Measurements from ENCODE around the gene TASOR2. TPM values are rescaled to one million over a fixed set of nuclear protein-coding genes. Genes with fewer than 3 reads are reported as not detected.

The TASOR2 gene
- total and polyA plus RNA-seq, 2 donors (not counting 1 experiment from before 2014, with no cell fraction given): 12.3 to 68.6 TPM

- Histone ChIP-seq H3K4me3 (ENCODE audit: control extremely low read depth in 1 of 5, extremely low read depth in 1 of 5, insufficient read depth in 1 of 5, low read depth in 2 of 5, low read length in 4 of 5) (no peak overlapping the region), H3K9ac (ENCODE audit: low read length) (no peak overlapping the region), H3K79me2 (ENCODE audit: control insufficient read depth, insufficient read depth, low read length) (no peaks in the 10 kb centered on the region), H3K9me3 (ENCODE audit: control extremely low read depth in 1 of 3, control insufficient read depth in 2 of 3, insufficient read depth in 1 of 3, low read length in 2 of 3) (peaks cover 0 to 3% (median 0%) of the 10 kb centered on the region in 3 donors), H3K36me3 (replicated peaks in 1 of 2; ENCODE audit: control extremely low read depth in 1 of 2, control insufficient read depth in 1 of 2, extremely low read depth in 1 of 2, insufficient read depth in 2 of 2, low read length in 1 of 2) (peaks cover 0 to 2% of the 10 kb centered on the region in 2 experiments), H3K4me1 (ENCODE audit: control insufficient read depth in 2 of 2, insufficient read depth in 2 of 2, low read length in 2 of 2) (no peaks in the 10 kb centered on the region), H3K27ac (ENCODE audit: low read length in 2 of 2) (no peak overlapping the region), H3K4me2 (replicated peaks; ENCODE audit: low read depth, low read length, poor library complexity, severe bottlenecking) (no peak overlapping the region), H2AFZ (ENCODE audit: insufficient read depth, low read depth, low read length, poor library complexity, severe bottlenecking) (no peak overlapping the region), H4K20me1 (ENCODE audit: control insufficient read depth, insufficient read depth, low read length, poor library complexity, severe bottlenecking) (no peaks in the 10 kb centered on the region), H3K27me3 (replicated peaks in 1 of 4; ENCODE audit: control extremely low read depth in 1 of 4, control insufficient read depth in 3 of 4, insufficient read depth in 4 of 4, low read length in 3 of 4) (no peaks in the 10 kb centered on the region)
- no peak for DNase-seq
- Mint-ChIP-seq H3K27me3 (peaks cover 11% of the 10 kb centered on the region), H3K4me3 (no peak overlapping the region), H3K27ac (no peak overlapping the region), H3K9me3 (ENCODE audit: insufficient read depth) (no peaks in the 10 kb centered on the region), H3K4me1 (peaks cover 29% of the 10 kb centered on the region)
- intact Hi-C loops (cut with micrococcal nuclease): no loop called here
- ATAC-seq (ENCODE audit: low read depth): no peak
- ChIA-PET POLR2A (no interaction called here), CTCF (no interaction called here)
- TF ChIP-seq CTCF (IDR thresholded peaks at IDR 0.05): no peak
- TF ChIP-seq EZH2 (IDR thresholded peaks at IDR 0.05; ENCODE audit: borderline replicate concordance, insufficient read depth, low read depth, low read length, poor library complexity, severe bottlenecking): no peak
- 99% methylated on average over 14 of the region's 14 CpGs for whole genome bisulfite sequencing (ENCODE audit: insufficient coverage)
Measured at GRCh38 chr10:5652746-5653145, 31.9 kb upstream of the TASOR2 start.

- no peak overlapping the region for H3K27ac ChIP-seq (ENCODE audit: low read length in 2 of 2)
- ATAC-seq (ENCODE audit: low read depth) (no peak), DNase-seq (no peak)
- H3K4me3 Mint-ChIP-seq: no peak overlapping the region
- H3K9me3 Mint-ChIP-seq (ENCODE audit: insufficient read depth): no peaks in the 10 kb centered on the region
- no peak overlapping the region for H3K9ac ChIP-seq (ENCODE audit: low read length)
- no peak overlapping the region for H3K27ac Mint-ChIP-seq
- no peaks in the 10 kb centered on the region for H3K36me3 ChIP-seq (replicated peaks in 1 of 2; ENCODE audit: control extremely low read depth in 1 of 2, control insufficient read depth in 1 of 2, extremely low read depth in 1 of 2, insufficient read depth in 2 of 2, low read length in 1 of 2)
- ChIA-PET CTCF (no interaction called here), POLR2A (no interaction called here)
- peaks cover 0 to 3% (median 0%) of the 10 kb centered on the region in 3 donors for H3K9me3 ChIP-seq (ENCODE audit: control extremely low read depth in 1 of 3, control insufficient read depth in 2 of 3, insufficient read depth in 1 of 3, low read length in 2 of 3)
- peaks cover 11% of the 10 kb centered on the region for H3K27me3 Mint-ChIP-seq
- H3K27me3 ChIP-seq (replicated peaks in 1 of 4; ENCODE audit: control extremely low read depth in 1 of 4, control insufficient read depth in 3 of 4, insufficient read depth in 4 of 4, low read length in 3 of 4): no peaks in the 10 kb centered on the region
- H3K79me2 ChIP-seq (ENCODE audit: control insufficient read depth, insufficient read depth, low read length): no peaks in the 10 kb centered on the region
- peaks cover 30% of the 10 kb centered on the region for H3K4me1 Mint-ChIP-seq
- TF ChIP-seq EZH2 (IDR thresholded peaks at IDR 0.05; ENCODE audit: borderline replicate concordance, insufficient read depth, low read depth, low read length, poor library complexity, severe bottlenecking) (no peak), CTCF (IDR thresholded peaks at IDR 0.05) (no peak)
- no peaks in the 10 kb centered on the region for H4K20me1 ChIP-seq (ENCODE audit: control insufficient read depth, insufficient read depth, low read length, poor library complexity, severe bottlenecking)
- H3K4me3 ChIP-seq (ENCODE audit: control extremely low read depth in 1 of 5, extremely low read depth in 1 of 5, insufficient read depth in 1 of 5, low read depth in 2 of 5, low read length in 4 of 5): no peak overlapping the region
- H3K4me2 ChIP-seq (replicated peaks; ENCODE audit: low read depth, low read length, poor library complexity, severe bottlenecking): no peak overlapping the region
- 71% methylated on average over 9 of the region's 10 CpGs for WGBS (ENCODE audit: insufficient coverage)
- H2AFZ ChIP-seq (ENCODE audit: insufficient read depth, low read depth, low read length, poor library complexity, severe bottlenecking): no peak overlapping the region
- H3K4me1 ChIP-seq (ENCODE audit: control insufficient read depth in 2 of 2, insufficient read depth in 2 of 2, low read length in 2 of 2): no peaks in the 10 kb centered on the region
- intact Hi-C loops (cut with micrococcal nuclease): no loop called here
Measured at GRCh38 chr10:5654218-5654755, 30.4 kb upstream of the TASOR2 start.

Data from B cell (primary cell).